Fibroblast of lung (primary cell): ENCODE results near the gene LRP1. TPM values are rescaled to one million over a fixed set of nuclear protein-coding genes. Genes with fewer than 3 reads are reported as not detected.

ENCODE experiments used
- DNase-seq, 2 donors: peaks; one replicate each; pipeline versions ENCODE4 v3.0.0 to v3.0.0-alpha.2; 2010; ENCODE audit warnings: low read depth in 2 of 2
- H2AFZ ChIP-seq: 2 replicates; pipeline ENCODE4 v1.5.1; 2012; ENCODE audit warnings: low read length, control low read depth, inconsistent platforms
- H3K27ac ChIP-seq: 2 replicates; pipeline ENCODE4 v1.5.1; 2011; ENCODE audit warnings: low read length, control low read depth; ENCODE audit not compliant: insufficient read depth
- H3K27me3 ChIP-seq: 2 replicates; pipeline ENCODE4 v1.5.1; 2011; ENCODE audit warnings: mild to moderate bottlenecking, low read length; ENCODE audit not compliant: control insufficient read depth, insufficient read depth
- H3K36me3 ChIP-seq: 2 replicates; pipeline ENCODE4 v1.5.1; 2011; ENCODE audit warnings: low read length; ENCODE audit not compliant: control insufficient read depth, insufficient read depth
- H3K4me1 ChIP-seq: 2 replicates; pipeline ENCODE4 v1.5.1; 2011; ENCODE audit warnings: low read length; ENCODE audit not compliant: control insufficient read depth, insufficient read depth; ENCODE audit errors: extremely low read depth
- H3K4me2 ChIP-seq: 2 replicates; pipeline ENCODE4 v1.5.1; 2011; ENCODE audit warnings: low read length, control low read depth; ENCODE audit not compliant: insufficient read depth; ENCODE audit errors: extremely low read depth
- H3K4me3 ChIP-seq, 4 experiments: fragments of 200-600 bp in 1 of 4; sonication (generic) in 1 of 4; replicated peaks in 1 of 4; 2 replicates each; pipeline ENCODE4 v1.5.1; 2011 to 2016; ENCODE audit warnings: low read length in 4 of 4, low read depth in 3 of 4, mild to moderate bottlenecking in 3 of 4, control low read depth in 2 of 4, inconsistent platforms in 1 of 4, mixed read lengths in 1 of 4; ENCODE audit not compliant: insufficient read depth in 1 of 4; ENCODE audit errors: control extremely low read depth in 1 of 4
- H3K79me2 ChIP-seq: 2 replicates; pipeline ENCODE4 v1.5.1; 2012; ENCODE audit warnings: mild to moderate bottlenecking, low read length, inconsistent platforms; ENCODE audit not compliant: control insufficient read depth, insufficient read depth
- H3K9ac ChIP-seq: 2 replicates; pipeline ENCODE4 v1.5.1; 2011; ENCODE audit warnings: mild to moderate bottlenecking, low read length, control low read depth; ENCODE audit not compliant: insufficient read depth
- H3K9me3 ChIP-seq: 2 replicates; pipeline ENCODE4 v1.5.1; 2012; ENCODE audit warnings: low read depth, low read length; ENCODE audit not compliant: control insufficient read depth, insufficient read depth
- H4K20me1 ChIP-seq: 2 replicates; pipeline ENCODE4 v1.5.1; 2011; ENCODE audit warnings: low read length; ENCODE audit not compliant: control insufficient read depth, insufficient read depth; ENCODE audit errors: extremely low read depth
- CTCF ChIP-seq, 2 donors: IDR thresholded peaks in 1 of 2; conservative IDR thresholded peaks in 1 of 2; 1 replicate in 1 of 2; 2 replicates in 1 of 2; pipeline ENCODE4 v1.5.1; 2011 to 2012; ENCODE audit warnings: low read length in 2 of 2, control low read depth in 1 of 2, inconsistent platforms in 1 of 2, low read depth in 1 of 2, mild to moderate bottlenecking in 1 of 2
- EZH2 ChIP-seq: IDR thresholded peaks from 2 replicates; pipeline ENCODE4 v1.5.1; 2012; ENCODE audit warnings: low read length, control low read depth, mild to moderate bottlenecking; ENCODE audit errors: missing control alignments
- polyA plus RNA-seq, 2 donors: library from polyadenylated mRNA; depleted of rRNA in 1 of 2; stranded (reverse) in 1 of 2; unstranded in 1 of 2; fragments of >200 nt; gene quantifications; 2 replicates each; pipeline ENCODE4 v1.2.1, GENCODE V29; 2011 to 2012; ENCODE audit warnings: missing spikeins in 1 of 2
- total RNA-seq: library from RNA; depleted of rRNA; stranded (reverse); fragments of >200 nt; gene quantifications from 2 replicates; pipeline ENCODE4 v1.2.1, GENCODE V29; 2014

The LRP1 gene
- total and polyA plus RNA-seq, 2 donors (not counting 1 experiment from before 2014, with no cell fraction given) = 92.2 to 464 TPM

GRCh38 chr12:57146092-57146491 lies 17.8 kb downstream of the LRP1 start:
- no peak for TF ChIP-seq CTCF (conservative IDR thresholded peaks at IDR 0.05 in 1 of 2, IDR thresholded peaks at IDR 0.05 in 1 of 2; ENCODE audit: low read depth in 1 of 2, low read length in 2 of 2)
- TF ChIP-seq EZH2 = no peak
- H3K4me3 ChIP-seq = no peak overlapping the region
- no peaks in the 10 kb centered on the region for H3K27me3 ChIP-seq
- H3K4me1 ChIP-seq = peaks cover 57% of the 10 kb centered on the region
- H3K9ac ChIP-seq = no peak overlapping the region
- peak in 1 of 2 donors; percentile 28 for DNase-seq
- no peak overlapping the region for H3K27ac ChIP-seq
- no peaks in the 10 kb centered on the region for H4K20me1 ChIP-seq
- no peaks in the 10 kb centered on the region for H3K9me3 ChIP-seq
- peaks cover 49% of the 10 kb centered on the region for H3K79me2 ChIP-seq
- peaks cover 47% of the 10 kb centered on the region for H3K36me3 ChIP-seq
- no peak overlapping the region for H2AFZ ChIP-seq
- no peak overlapping the region for H3K4me2 ChIP-seq

GRCh38 chr12:57146961-57147944 lies 19.0 kb downstream of the LRP1 start, which contains the start of gene LRP1-AS:
TSS of gene LRP1-AS (minus strand) at chr12:57147619.
- peak in 1 of 2 donors; percentile 54 for DNase-seq
- Histone ChIP-seq H3K4me2 (peak within 1 kb of the TSS; percentile 46), H2AFZ (no peak within 1 kb of the TSS), H3K79me2 (peaks cover 38% of the 10 kb centered on the region), H3K27ac (peak within 1 kb of the TSS; percentile 93), H3K9ac (no peak within 1 kb of the TSS), H3K36me3 (peaks cover 38% of the 10 kb centered on the region), H3K4me1 (peaks cover 63% of the 10 kb centered on the region), H3K27me3 (no peaks in the 10 kb centered on the region), H4K20me1 (no peaks in the 10 kb centered on the region), H3K4me3 (peak within 1 kb of the TSS in 1 of 4 experiments; percentile 2), H3K9me3 (no peaks in the 10 kb centered on the region)
- TF ChIP-seq CTCF (conservative IDR thresholded peaks at IDR 0.05 in 1 of 2, IDR thresholded peaks at IDR 0.05 in 1 of 2; ENCODE audit: low read depth in 1 of 2, low read length in 2 of 2) = no peak
- no peak for TF ChIP-seq EZH2

- peak in 1 of 2 donors; percentile 89 for DNase-seq
Measured at GRCh38 chr12:57148469-57149244, 20.4 kb downstream of the LRP1 start.

More at GRCh38 chr12:57148469-57149244, 20.4 kb downstream of the LRP1 start:
- Histone ChIP-seq H3K9ac (peak overlapping the region; percentile 36), H3K9me3 (no peaks in the 10 kb centered on the region), H3K4me2 (peak overlapping the region; percentile 75), H3K36me3 (peaks cover 34% of the 10 kb centered on the region), H3K79me2 (peaks cover 43% of the 10 kb centered on the region), H3K4me3 (peak overlapping the region in 1 of 4 experiments; percentile 31), H4K20me1 (no peaks in the 10 kb centered on the region), H3K27ac (peak overlapping the region; percentile 93), H2AFZ (no peak overlapping the region), H3K27me3 (no peaks in the 10 kb centered on the region), H3K4me1 (peaks cover 75% of the 10 kb centered on the region)
- TF ChIP-seq CTCF (conservative IDR thresholded peaks at IDR 0.05 in 1 of 2, IDR thresholded peaks at IDR 0.05 in 1 of 2; ENCODE audit: low read depth in 1 of 2, low read length in 2 of 2) (peak in 1 of 2 donors; percentile 1), EZH2 (no peak)
